Bronchial epithelial cell (primary cell): ENCODE results near the gene HSDL1. TPM values are rescaled to one million over a fixed set of nuclear protein-coding genes. Genes with fewer than 3 reads are reported as not detected.

ENCODE experiments used
- DNase-seq: peaks from one replicate; pipeline ENCODE4 v3.0.0-alpha.2; 2010; ENCODE audit warnings: low read depth
- FAIRE-seq: peaks from 2 replicates; lab custom pipeline; 2011; peaks lifted over from hg19 to GRCh38; lab: Jason Lieb, UNC
- H3K27me3 ChIP-seq: 2 replicates; pipeline ENCODE4 v1.5.1; 2011; ENCODE audit warnings: low read length; ENCODE audit not compliant: control insufficient read depth, insufficient read depth
- H3K36me3 ChIP-seq: 2 replicates; pipeline ENCODE4 v1.5.1; 2011; ENCODE audit warnings: low read length; ENCODE audit not compliant: control insufficient read depth, insufficient read depth
- H3K4me3 ChIP-seq: 2 replicates; pipeline ENCODE4 v1.5.1; 2011; ENCODE audit warnings: mild to moderate bottlenecking, low read depth, low read length, control low read depth
- CTCF ChIP-seq: IDR thresholded peaks from 2 replicates; pipeline ENCODE4 v1.5.1; 2011; ENCODE audit warnings: mild to moderate bottlenecking, moderate library complexity, low read length, control low read depth, inconsistent platforms; ENCODE audit not compliant: insufficient read depth, severe bottlenecking
- total RNA-seq: library from RNA; depleted of rRNA; stranded (reverse); fragments of >200 nt; gene quantifications from 2 replicates; pipeline ENCODE4 v1.2.1, GENCODE V29; 2014

Gene HSDL1
- total RNA-seq, 1 donor from 2014 or later, result 36.3 TPM

GRCh38 chr16:84139628-84140258, 5.2 kb downstream of the HSDL1 start:
- no peaks in the 10 kb centered on the region for H3K36me3 ChIP-seq
- H3K27me3 ChIP-seq, result no peaks in the 10 kb centered on the region
- TF ChIP-seq CTCF, result no peak
- DNase-seq (no peak), FAIRE-seq (no peak)
- no peak overlapping the region for H3K4me3 ChIP-seq

- FAIRE-seq, result no peak
- no peak for DNase-seq
- Histone ChIP-seq H3K36me3 (no peaks in the 10 kb centered on the region), H3K27me3 (no peaks in the 10 kb centered on the region), H3K4me3 (no peak overlapping the region)
- TF ChIP-seq CTCF, result no peak
Measured at GRCh38 chr16:84138824-84139627, 6.0 kb downstream of the HSDL1 start.

GRCh38 chr16:84138500-84138823, 6.5 kb downstream of the HSDL1 start:
- H3K4me3 ChIP-seq, result no peak overlapping the region
- H3K27me3 ChIP-seq, result no peaks in the 10 kb centered on the region
- H3K36me3 ChIP-seq, result no peaks in the 10 kb centered on the region
- no peak for TF ChIP-seq CTCF
- no peak for FAIRE-seq
- DNase-seq, result no peak

- no peak for FAIRE-seq
Measured at GRCh38 chr16:84137769-84138357, 7.1 kb downstream of the HSDL1 start.

GRCh38 chr16:84137287-84137686, 7.7 kb downstream of the HSDL1 start:
- FAIRE-seq (no peak), DNase-seq (no peak)
- Histone ChIP-seq H3K36me3 (no peaks in the 10 kb centered on the region), H3K27me3 (no peaks in the 10 kb centered on the region), H3K4me3 (no peak overlapping the region)
- TF ChIP-seq CTCF, result no peak

More at GRCh38 chr16:84137769-84138357, 7.1 kb downstream of the HSDL1 start:
- Histone ChIP-seq H3K36me3 (no peaks in the 10 kb centered on the region), H3K27me3 (no peaks in the 10 kb centered on the region), H3K4me3 (no peak overlapping the region)
- no peak for DNase-seq
- no peak for TF ChIP-seq CTCF
